Measurements from ENCODE around the gene CENPE. TPM values are rescaled to one million over a fixed set of nuclear protein-coding genes. Genes with fewer than 3 reads are reported as not detected.

CENPE gene
- total RNA-seq, 2 experiments from 2014 or later, result 23.6 to 70.9 TPM

DNA sequence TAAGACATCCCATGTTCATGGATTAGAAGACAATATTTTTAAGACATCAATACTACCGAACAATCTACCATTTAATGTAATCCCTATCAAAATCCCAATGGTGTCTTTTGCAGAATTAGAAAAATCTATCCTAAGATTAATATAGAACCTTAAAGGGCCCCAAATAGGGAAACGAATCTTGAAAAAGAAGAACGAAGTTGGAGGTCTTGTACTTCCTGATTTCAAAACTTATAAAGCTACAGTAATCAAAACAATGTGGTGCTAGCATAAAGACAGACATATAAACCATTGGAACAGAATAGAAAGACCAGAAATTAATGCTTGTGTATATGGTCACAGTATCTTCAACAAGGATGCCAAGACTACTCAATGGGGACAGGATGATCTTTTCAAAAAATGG, 42.0 kb downstream of the CENPE start:
- Histone ChIP-seq H3K9me3 (ENCODE audit: low read length) (peaks cover 6% of the 10 kb centered on the region; the same call in 1 of the 2 replicates), H2AFZ (ENCODE audit: low read length) (no peak overlapping the region), H3K9me2 (ENCODE audit: insufficient read depth, low read length) (no peaks in the 10 kb centered on the region), H4K20me1 (ENCODE audit: insufficient read depth, low read length) (no peaks in the 10 kb centered on the region), H3K4me2 (ENCODE audit: low read length) (no peak overlapping the region), H3K36me3 (ENCODE audit: insufficient read depth, low read length) (peaks cover 89% of the 10 kb centered on the region), H3K27ac (ENCODE audit: low read depth, low read length, poor library complexity, severe bottlenecking) (no peak overlapping the region), H3K4me1 (ENCODE audit: insufficient read depth, low read length, poor library complexity, severe bottlenecking) (no peaks in the 10 kb centered on the region), H3K79me2 (ENCODE audit: insufficient read depth, low read depth, low read length) (no peaks in the 10 kb centered on the region; the same call in 1 of the 2 replicates), H3K4me3 (ENCODE audit: low read depth, low read length, poor library complexity, severe bottlenecking) (no peak overlapping the region)
- TF ChIP-seq EZH2phosphoT487 (IDR thresholded peaks at IDR 0.05; ENCODE audit: borderline replicate concordance, low read depth, low read length), result no peak
- TF ChIP-seq, protein P1, sequence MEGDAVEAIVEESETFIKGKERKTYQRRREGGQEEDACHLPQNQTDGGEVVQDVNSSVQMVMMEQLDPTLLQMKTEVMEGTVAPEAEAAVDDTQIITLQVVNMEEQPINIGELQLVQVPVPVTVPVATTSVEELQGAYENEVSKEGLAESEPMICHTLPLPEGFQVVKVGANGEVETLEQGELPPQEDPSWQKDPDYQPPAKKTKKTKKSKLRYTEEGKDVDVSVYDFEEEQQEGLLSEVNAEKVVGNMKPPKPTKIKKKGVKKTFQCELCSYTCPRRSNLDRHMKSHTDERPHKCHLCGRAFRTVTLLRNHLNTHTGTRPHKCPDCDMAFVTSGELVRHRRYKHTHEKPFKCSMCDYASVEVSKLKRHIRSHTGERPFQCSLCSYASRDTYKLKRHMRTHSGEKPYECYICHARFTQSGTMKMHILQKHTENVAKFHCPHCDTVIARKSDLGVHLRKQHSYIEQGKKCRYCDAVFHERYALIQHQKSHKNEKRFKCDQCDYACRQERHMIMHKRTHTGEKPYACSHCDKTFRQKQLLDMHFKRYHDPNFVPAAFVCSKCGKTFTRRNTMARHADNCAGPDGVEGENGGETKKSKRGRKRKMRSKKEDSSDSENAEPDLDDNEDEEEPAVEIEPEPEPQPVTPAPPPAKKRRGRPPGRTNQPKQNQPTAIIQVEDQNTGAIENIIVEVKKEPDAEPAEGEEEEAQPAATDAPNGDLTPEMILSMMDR (conservative IDR thresholded peaks at IDR 0.05; ENCODE audit: low read length), result no peak
- ChIA-PET CTCF (ENCODE audit: unreplicated experiment) (no interaction called here), POLR2A (interaction anchor here (1.6 to 2.2 kb wide), 2 partner anchors 10 to 13 kb away, joined by 5 to 9 read pairs; no protein-coding TSS in a partner anchor)
- intact Hi-C loops (cut with micrococcal nuclease; ENCODE audit: unreplicated experiment), result no loop called here
- no peak for DNase-seq (ENCODE audit: low spot score)
- no TSS peak for BruUV-seq (replicated peaks)

DNA sequence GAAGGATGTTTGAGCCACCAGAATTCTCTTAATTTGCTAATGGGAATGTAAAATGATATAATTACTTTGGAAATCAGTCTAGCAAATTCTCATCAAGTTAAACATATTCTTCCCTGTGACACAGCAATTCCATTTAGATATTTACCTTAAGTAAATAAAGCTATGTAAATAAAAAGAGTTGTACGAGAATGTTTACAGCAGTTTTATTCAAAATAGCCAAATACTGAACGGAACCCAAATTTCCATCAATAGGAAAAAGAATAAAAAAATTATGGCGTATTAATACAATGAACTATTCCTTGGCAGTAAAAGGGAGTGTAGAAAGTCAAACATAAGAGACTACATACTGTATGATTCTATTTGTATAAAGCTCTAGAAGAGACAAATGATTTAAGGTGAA, 45.8 kb downstream of the CENPE start:
- Histone ChIP-seq H2AFZ (ENCODE audit: low read length) (no peak overlapping the region), H3K79me2 (ENCODE audit: insufficient read depth, low read depth, low read length) (no peaks in the 10 kb centered on the region; the same call in 1 of the 2 replicates), H3K27ac (ENCODE audit: low read depth, low read length, poor library complexity, severe bottlenecking) (no peak overlapping the region), H4K20me1 (ENCODE audit: insufficient read depth, low read length) (no peaks in the 10 kb centered on the region), H3K9me3 (ENCODE audit: low read length) (peaks cover 6% of the 10 kb centered on the region; the same call in 1 of the 2 replicates), H3K36me3 (ENCODE audit: insufficient read depth, low read length) (peaks cover 91% of the 10 kb centered on the region), H3K4me1 (ENCODE audit: insufficient read depth, low read length, poor library complexity, severe bottlenecking) (no peaks in the 10 kb centered on the region), H3K4me3 (ENCODE audit: low read depth, low read length, poor library complexity, severe bottlenecking) (no peak overlapping the region), H3K4me2 (ENCODE audit: low read length) (no peak overlapping the region), H3K9me2 (ENCODE audit: insufficient read depth, low read length) (no peaks in the 10 kb centered on the region)
- intact Hi-C loops (cut with micrococcal nuclease; ENCODE audit: unreplicated experiment), result no loop called here
- POLR2A ChIA-PET, result interaction anchor here (0.6 to 1.0 kb wide), 2 partner anchors 10 to 19 kb away, joined by 3 to 6 read pairs; no protein-coding TSS in a partner anchor
- no peak for DNase-seq (ENCODE audit: low spot score)
- no TSS peak for BruUV-seq (replicated peaks)
- no peak for TF ChIP-seq EZH2phosphoT487 (IDR thresholded peaks at IDR 0.05; ENCODE audit: borderline replicate concordance, low read depth, low read length)
- TF ChIP-seq, protein P1 (conservative IDR thresholded peaks at IDR 0.05; ENCODE audit: low read length), result no peak
- CTCF ChIA-PET (ENCODE audit: unreplicated experiment), result no interaction called here

DNA sequence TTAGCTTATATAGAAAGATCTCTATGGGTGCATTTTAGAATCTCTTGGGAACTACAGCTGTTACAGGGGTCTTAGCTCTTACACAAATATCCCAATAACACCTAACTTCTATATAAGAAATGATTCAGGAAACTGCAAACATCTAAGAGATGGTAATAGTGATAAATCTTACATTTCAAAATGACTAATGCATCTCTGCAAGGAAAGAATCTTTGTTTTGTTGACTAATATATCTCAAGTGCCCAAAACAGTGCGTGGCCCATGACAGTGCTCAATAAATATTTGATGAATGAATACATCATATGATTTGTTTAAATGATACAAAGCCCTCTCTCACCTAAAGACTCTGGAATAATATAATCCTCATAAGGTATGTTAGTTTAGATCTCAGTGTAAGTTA, 47.5 kb downstream of the CENPE start:
- ChIA-PET POLR2A (interaction anchor here (0.8 to 1.3 kb wide), 2 partner anchors 47 to 328 kb away, joined by 3 to 5 read pairs; no protein-coding TSS in a partner anchor), CTCF (ENCODE audit: unreplicated experiment) (no interaction called here)
- Histone ChIP-seq H3K79me2 (ENCODE audit: insufficient read depth, low read depth, low read length) (no peaks in the 10 kb centered on the region), H3K27ac (ENCODE audit: low read depth, low read length, poor library complexity, severe bottlenecking) (no peak overlapping the region), H2AFZ (ENCODE audit: low read length) (no peak overlapping the region), H4K20me1 (ENCODE audit: insufficient read depth, low read length) (no peaks in the 10 kb centered on the region), H3K9me2 (ENCODE audit: insufficient read depth, low read length) (no peaks in the 10 kb centered on the region), H3K4me2 (ENCODE audit: low read length) (no peak overlapping the region), H3K9me3 (ENCODE audit: low read length) (no peaks in the 10 kb centered on the region), H3K36me3 (ENCODE audit: insufficient read depth, low read length) (peaks cover 90% of the 10 kb centered on the region), H3K4me1 (ENCODE audit: insufficient read depth, low read length, poor library complexity, severe bottlenecking) (no peaks in the 10 kb centered on the region), H3K4me3 (ENCODE audit: low read depth, low read length, poor library complexity, severe bottlenecking) (no peak overlapping the region)
- no TSS peak for BruUV-seq (replicated peaks)
- TF ChIP-seq, protein P1 (conservative IDR thresholded peaks at IDR 0.05; ENCODE audit: low read length), result no peak
- no peak for TF ChIP-seq EZH2phosphoT487 (IDR thresholded peaks at IDR 0.05; ENCODE audit: borderline replicate concordance, low read depth, low read length)
- no peak for DNase-seq (ENCODE audit: low spot score)
- intact Hi-C loops (cut with micrococcal nuclease; ENCODE audit: unreplicated experiment), result no loop called here

All from OCI-LY7 (cell line).